Astrocyte (in vitro differentiated cells and primary cell): ENCODE data around the gene GRM4.

Source experiments
- CTCF ChIP-seq: IDR thresholded peaks from 2 replicates; pipeline ENCODE4 v1.5.1; 2011; ENCODE audit warnings: low read depth, mild to moderate bottlenecking, inconsistent platforms, low read length, moderate library complexity; ENCODE audit not compliant: insufficient read depth
- EZH2 ChIP-seq: IDR thresholded peaks from 2 replicates; pipeline ENCODE4 v1.6.1; 2012; ENCODE audit warnings: mild to moderate bottlenecking, low read length, inconsistent platforms; ENCODE audit not compliant: insufficient read depth

- TF ChIP-seq CTCF: no peak
- no peak for TF ChIP-seq EZH2
Observed at GRCh38 chr6:34011264-34011663, 134.6 kb downstream of the GRM4 start.
